RPMI7951 (cell line): ENCODE measurements around the gene CPAMD8. TPM values are rescaled to one million over a fixed set of nuclear protein-coding genes. Genes with fewer than 3 reads are reported as not detected.

Experiments
- DNase-seq: peaks from one replicate; pipeline ENCODE4 v3.0.0-alpha.2; 2012; ENCODE audit warnings: low read depth
- total RNA-seq: library from RNA; depleted of rRNA; stranded (reverse); fragments of >200 nt; shearing (Covaris generic); gene quantifications from 2 replicates; pipeline ENCODE4 v1.2.3, GENCODE V29; 2014

The CPAMD8 gene
- total RNA-seq, 1 experiment from 2014 or later = 2.6 TPM

DNA sequence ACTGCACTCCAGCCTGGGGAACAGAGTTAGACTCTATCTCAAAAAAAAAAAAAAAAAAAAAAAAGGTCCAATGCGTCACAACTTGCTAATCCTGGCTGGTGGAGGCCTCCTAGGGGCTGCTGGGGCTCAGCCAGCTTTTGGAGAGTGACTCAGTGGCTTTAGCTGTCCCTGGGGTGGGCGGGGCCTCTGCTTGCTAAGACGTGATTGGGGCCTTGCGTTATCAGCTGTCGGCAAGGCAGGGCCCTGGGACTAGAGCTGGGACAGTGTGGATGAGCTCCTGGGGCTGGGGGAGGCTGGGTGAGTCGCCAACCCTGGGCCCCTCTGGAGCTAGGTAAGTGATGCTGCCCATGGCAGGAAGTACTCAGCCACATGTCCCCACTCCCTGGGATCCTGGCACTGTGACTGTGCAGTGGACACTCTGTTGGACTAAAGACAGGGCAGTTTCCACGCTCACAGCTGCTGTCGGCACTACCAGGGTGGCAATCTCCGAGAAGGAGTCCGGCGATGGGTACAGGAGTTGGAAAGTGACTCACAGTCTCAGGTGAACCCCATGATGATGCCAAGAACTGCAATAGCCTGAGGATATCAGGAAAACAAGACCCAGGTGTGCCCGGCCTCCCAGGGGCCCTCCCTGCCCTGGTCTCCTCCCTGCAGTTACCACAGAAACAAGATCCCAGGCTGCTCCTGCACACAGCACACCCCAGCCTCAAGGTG lies 105.6 kb downstream of the CPAMD8 start:
- peak; percentile 89 for DNase-seq

DNA sequence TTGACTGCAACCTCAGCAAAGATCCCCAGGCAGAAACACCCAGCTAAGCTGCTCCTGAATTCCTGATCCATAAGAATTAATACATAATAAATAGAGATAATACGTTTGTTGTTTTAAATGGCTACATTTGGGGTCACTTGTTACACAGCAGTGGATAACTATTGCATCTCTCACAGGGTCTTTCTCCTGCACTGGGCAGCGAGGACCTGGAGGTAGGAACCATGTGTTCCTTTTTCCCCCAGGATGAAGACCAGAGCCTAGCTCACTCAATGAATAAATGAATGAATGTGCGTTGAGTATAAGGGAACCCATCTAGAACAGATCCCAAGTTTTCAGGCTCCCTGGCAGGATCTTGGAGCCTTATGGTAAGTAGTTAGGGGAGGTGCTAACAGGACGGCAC lies 107.1 kb downstream of the CPAMD8 start:
- no peak for DNase-seq

- no peak for DNase-seq
These were observed 109.2 kb downstream of the CPAMD8 start for GRCh38 chr19:16917401-16917800.

GRCh38 chr19:16915734-16916133 lies 110.9 kb downstream of the CPAMD8 start:
- DNase-seq = no peak

- no peak for DNase-seq
These were observed 111.5 kb downstream of the CPAMD8 start for GRCh38 chr19:16915135-16915534.

DNA sequence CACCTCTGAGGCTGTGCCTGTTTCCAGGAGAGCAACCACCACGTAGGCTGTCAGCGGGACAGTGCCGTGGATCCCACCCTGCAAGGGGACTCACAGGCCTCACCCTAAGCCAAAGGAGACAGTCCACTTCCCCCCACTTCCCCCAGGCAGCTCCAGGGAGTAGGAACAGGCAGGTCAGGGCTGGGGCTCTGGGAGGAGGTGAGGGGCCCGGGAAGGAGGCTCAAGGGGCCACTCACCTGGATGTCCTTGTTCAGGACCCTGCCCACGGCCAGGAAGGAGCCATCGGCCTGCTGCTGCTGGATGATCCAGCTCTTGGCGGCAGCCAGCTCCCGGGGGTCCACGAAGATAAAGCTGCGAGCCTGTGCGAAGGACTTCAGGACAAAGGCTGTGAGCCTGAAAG lies 112.2 kb downstream of the CPAMD8 start:
- no peak for DNase-seq

- no peak for DNase-seq
These were observed 113.8 kb downstream of the CPAMD8 start for GRCh38 chr19:16912780-16913179.

- no peak for DNase-seq
These were observed 115.6 kb downstream of the CPAMD8 start for GRCh38 chr19:16911046-16911445.

- no peak for DNase-seq
These were observed 117.9 kb downstream of the CPAMD8 start for GRCh38 chr19:16908759-16909158.

- DNase-seq = no peak
These were observed 122.0 kb downstream of the CPAMD8 start for GRCh38 chr19:16904599-16904998.

- no peak for DNase-seq
These were observed 123.3 kb downstream of the CPAMD8 start for GRCh38 chr19:16903347-16903746.

GRCh38 chr19:16902545-16902944 lies 124.1 kb downstream of the CPAMD8 start:
- DNase-seq = no peak

DNA sequence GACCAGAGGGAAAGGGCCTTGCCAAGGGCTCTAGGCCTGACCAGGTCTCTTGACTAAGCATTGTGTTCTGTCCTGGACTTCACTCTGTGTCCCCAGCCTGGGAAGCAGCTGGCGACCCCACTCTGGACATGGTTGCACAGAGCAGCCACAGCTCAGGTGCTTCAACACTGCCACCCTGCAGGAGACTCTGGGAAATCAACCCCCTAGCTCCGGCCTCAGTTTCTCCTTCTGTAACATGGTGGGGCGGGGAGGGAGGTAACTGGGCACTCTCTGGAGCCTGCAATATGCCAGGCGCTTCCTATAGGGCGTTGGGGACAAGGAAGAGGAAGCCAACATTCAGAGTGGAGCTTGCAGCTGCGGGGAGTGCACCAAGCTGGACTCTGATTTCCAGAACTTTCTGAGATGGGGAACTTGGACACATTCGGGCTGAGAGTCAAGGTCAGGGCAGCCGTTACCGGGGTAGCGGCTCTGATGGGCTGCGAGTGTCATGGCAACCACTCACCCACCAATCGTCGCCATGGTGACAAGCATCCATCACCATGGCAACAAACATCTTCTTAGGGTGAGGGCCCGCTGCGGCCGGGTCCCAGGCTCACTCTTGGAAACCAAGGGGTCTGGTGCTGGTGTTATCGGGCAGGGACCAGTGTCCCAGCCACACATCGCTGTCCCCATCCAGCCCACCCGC lies 125.0 kb downstream of the CPAMD8 start:
- no peak for DNase-seq

DNA sequence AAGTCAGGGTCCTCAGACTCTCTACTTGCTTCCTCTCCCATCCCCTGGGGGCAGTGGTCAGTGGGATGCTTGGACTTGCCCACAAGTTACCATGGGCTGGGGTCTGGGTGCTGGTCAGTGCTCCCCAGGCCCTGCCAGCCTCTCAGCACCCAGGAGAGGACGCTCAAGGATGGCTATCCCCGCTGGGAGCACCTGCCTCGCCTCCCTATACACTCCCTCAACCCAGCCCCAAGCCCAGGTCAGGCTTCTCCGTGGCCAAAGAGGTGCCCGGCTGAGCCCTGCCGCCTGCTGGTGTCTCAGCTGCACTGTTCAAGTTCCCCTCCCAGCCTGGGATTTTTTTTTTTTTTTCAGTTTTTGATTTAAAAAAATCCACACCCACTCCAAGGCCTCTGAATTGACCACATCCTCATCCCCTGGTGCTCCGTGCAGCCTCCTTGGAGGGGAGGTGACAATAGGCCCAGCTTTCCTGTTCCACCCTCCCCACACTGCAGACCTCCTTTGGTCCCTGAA lies 127.0 kb downstream of the CPAMD8 start:
- peak; percentile 58 for DNase-seq

GRCh38 chr19:16898361-16899015 lies 128.1 kb downstream of the CPAMD8 start:
- DNase-seq = no peak

DNA sequence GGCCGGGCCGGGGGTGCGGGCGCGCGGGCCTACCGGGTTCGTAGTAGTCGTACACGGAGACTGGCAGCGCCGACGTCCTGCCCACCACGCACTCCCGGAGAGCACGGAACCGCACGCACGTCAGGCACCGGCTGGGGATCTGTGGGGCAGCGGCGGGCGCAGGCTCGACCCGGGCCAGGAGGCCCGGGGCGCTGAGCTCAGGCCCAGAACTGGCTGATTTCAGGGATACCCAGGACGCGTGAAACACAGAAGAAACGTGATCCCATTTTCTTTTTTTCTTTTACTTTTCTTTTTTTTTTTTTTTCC lies 128.8 kb downstream of the CPAMD8 start:
- no peak for DNase-seq

- peak; percentile 93 for DNase-seq
These were observed 129.4 kb downstream of the CPAMD8 start for GRCh38 chr19:16897029-16897855.

GRCh38 chr19:16896146-16897028 lies 130.2 kb downstream of the CPAMD8 start:
- no peak for DNase-seq

DNA sequence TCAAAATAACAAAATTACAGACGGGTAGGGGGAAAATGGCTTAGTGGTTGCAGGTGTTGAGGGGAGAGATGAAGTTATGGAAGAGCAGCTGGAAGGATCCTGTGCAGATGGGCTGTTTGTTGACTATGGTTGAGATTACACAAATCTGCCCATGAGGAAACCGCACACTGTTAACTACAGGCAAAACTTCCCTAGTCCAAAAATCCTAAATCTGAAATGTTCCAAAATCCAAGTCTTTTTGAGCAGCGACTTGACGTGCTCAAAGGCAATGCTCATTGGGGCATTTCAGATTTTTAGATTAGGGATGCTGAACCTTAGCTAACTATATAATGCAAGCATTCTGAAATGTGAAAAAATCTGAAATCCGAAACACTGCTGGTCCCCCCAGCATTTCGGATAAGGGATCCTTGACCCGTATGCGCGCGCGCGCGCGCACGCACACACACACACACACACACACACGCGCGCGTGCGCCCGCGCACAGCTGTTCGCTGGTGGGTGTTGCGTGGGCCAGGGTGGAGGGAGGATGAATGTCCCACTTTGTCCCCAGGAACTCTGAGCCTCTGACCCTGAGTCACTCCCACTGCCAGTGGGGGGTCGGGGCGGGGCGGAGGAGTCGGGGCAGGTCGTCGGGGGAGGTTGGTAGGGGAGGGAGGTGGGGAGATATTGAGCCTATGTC lies 131.0 kb downstream of the CPAMD8 start:
- DNase-seq = no peak

DNA sequence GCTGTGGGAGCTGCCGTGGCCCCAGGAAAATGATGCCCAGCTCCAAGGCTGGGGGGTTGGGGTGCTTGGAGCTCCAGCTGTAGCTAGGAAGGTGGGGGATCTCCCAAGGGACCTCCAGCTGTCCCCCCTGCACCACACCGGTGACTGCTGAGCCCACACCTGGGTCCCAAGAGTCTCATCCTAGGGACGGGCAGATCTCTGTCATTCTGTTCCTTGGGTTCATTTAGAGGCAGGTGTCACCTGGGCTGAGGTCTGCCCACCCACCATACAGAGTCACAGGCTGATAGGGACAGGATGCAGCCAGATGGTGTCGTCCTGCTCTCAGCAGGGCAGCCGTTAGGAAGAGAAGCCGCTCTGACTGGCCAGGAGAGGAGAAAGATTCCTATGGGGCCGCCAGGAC lies 132.5 kb downstream of the CPAMD8 start:
- no peak for DNase-seq

DNA sequence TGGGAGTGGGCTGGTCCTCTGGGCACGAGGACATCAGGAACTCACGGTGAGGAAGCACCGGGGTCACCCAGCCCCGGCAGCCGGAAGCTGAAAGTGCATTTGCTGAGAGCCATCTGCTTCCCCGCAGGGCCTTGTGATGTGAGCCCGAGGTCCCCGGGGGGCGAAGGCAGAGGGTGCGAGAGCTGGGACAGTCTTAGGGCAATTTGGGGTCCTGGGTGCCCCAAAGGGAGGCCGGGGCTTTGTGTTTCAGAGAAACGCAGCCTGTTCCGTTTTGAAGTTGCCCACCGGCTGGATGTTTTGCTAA lies 133.0 kb downstream of the CPAMD8 start:
- no peak for DNase-seq
